KG1 (cell line): ENCODE data around the gene MYH11.

Experiments used
- DNase-seq: peaks from one replicate; lab custom pipeline; 2025; lab: John Stamatoyannopoulos, UW

Gene MYH11

GRCh38 chr16:15777533-15778203 lies 79.2 kb downstream of the MYH11 start:
- DNase-seq = no peak

DNA sequence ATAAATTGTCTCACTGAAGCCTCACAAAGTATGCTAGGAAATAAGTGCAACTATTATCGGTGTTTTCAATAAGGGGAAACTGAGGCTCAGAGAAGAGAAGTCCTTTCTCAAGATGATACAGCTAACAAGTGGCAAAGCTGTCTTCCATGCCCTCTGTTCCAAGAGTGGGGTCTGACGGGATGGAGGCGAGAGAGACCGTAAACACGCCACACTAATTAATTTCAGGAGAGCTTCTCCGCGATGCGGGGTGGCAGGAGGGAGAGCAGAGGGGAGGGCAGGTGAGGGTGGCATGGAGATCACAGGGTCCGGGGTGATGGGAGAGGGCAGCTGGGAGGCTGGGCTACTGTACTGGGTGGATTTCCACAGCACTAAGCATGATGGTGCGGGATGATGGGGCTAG lies 80.3 kb downstream of the MYH11 start:
- DNase-seq = no peak

GRCh38 chr16:15775663-15776304 lies 81.0 kb downstream of the MYH11 start:
- no peak for DNase-seq

DNA sequence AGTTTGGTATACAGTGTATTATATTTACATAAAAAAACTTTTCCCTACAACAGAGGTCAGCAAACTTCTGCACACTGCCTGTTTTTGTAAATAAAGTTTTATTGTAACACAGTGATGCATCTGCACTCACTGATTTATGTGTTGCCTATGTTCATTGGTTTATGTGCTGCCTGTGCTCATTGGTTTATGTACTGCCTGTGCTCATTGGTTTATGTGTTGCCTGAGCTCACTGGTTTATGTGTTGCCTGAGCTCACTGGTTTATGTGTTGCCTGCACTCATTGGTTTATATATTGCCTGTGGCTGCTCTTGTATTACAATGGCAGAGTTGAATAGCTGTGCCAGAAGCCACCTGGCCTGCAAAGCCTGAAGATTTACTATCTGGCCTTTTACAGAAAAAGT lies 81.6 kb downstream of the MYH11 start:
- DNase-seq = no peak

- no peak for DNase-seq
Measured at GRCh38 chr16:15773968-15774367, 82.9 kb downstream of the MYH11 start.

- DNase-seq = no peak
Measured at GRCh38 chr16:15772579-15773293, 84.1 kb downstream of the MYH11 start.

GRCh38 chr16:15771694-15772093 lies 85.1 kb downstream of the MYH11 start:
- DNase-seq = no peak

DNA sequence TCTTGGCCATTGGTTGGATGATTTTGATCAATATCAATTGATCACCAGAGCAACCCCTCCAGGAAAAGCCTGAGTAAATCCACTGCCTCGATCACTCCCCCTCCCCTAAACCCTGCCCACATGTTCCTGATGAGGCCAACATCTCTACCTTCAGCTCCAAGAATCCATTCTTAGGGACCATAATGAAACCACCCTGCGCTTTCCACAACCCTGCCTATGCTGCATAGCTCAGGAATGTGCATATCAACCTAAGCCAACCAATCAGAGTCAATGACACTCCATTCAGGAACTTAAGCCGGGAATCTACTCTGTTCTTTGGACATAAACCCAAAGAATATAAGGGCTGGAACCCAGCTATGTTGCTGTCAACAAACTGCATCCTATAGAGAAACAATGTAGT lies 86.3 kb downstream of the MYH11 start:
- no peak for DNase-seq

DNA sequence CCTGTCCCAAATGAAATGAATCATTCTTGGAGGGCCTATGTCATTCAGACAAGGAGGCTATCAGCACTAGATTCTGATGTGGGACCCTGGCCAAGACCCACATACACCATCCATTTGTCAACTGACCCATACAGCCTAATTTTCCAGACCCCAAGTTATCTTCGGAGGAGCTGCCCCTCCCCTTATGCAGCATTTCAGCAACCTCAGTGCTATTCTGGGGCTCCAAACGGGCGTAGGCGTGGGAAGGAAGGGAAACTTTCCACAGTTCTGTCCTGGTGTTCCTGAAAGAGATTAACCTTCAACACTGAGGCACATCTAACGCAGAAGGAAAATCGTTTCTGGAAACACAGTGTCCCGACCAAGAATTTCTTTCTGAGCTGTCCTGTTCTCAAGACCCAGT lies 86.7 kb downstream of the MYH11 start:
- no peak for DNase-seq

- DNase-seq = no peak
Measured at GRCh38 chr16:15769239-15769638, 87.6 kb downstream of the MYH11 start.

GRCh38 chr16:15768201-15768600 lies 88.6 kb downstream of the MYH11 start:
- no peak for DNase-seq

DNA sequence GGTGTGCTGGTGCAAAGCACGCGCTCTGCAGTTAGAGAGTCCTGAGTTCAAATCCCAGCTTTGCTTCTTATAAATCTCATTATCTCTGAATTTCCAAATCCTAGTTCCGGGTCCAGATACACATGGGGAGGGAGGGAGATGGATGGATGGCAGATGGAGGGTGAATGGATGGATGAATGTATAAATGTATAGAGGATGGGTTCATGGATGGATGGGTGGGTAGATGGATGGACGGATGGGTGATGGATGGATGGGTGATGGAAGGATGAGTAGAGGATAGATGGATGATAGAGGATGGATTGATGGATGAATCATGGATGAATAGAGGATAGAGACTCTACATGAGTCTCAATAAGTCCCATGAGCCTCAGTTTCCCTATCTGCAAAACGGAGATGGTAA lies 89.9 kb downstream of the MYH11 start:
- no peak for DNase-seq

GRCh38 chr16:15765880-15766279 lies 90.9 kb downstream of the MYH11 start:
- DNase-seq = peak; percentile 22

DNA sequence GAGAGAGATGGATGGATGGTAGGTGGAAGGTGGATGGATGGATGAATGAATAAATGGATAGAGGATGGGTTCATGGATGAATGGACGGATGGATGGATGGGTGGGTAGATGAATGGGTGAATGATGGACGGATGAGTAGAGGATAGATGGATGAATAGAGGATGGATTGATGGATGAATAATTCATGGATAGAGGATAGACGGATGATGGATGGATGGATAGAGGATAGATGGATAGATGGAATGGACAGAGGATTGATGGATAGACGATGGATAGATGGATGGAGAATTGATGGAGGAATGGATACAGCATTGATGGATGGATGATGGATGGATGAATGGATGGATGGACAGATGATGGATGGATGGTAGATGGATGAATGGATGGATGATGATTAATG lies 91.7 kb downstream of the MYH11 start:
- no peak for DNase-seq

- DNase-seq = no peak
Measured at GRCh38 chr16:15764112-15764511, 92.7 kb downstream of the MYH11 start.

DNA sequence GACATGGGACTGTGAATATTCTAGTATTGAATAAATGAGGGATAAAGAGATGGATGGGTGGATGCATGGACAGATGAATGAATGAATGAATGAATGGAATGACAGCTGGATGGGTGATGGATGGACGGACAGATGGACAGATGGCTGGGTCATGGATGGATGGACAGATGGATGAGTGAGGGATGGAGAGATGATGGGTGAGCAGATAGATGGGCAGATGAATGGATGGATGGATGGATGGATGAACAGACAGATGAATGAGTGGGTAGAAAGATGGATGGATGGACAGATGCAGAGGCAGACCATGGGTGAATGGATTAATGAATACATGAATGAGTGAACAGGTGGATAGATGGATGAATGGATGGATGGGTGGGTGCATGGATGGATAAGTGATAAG lies 96.7 kb downstream of the MYH11 start:
- no peak for DNase-seq

DNA sequence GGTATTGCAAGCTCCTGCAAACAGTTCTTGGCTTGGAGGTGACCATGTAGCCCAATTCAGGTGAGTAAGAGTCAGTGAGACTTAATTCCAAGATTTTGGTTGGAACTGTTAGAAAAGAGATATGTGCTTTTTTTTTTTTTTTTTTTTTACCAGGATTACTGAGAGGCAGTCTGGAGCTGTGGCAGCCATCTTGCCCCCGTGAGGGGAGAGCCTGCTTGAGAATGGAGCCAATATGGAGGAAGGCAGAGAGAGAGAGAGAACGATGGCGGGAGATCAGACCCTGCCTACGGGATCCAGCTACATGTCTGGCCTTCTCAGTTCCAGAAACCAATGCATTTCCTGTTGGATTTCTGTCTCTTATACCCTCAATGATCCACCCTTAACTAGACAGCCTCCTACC lies 97.8 kb downstream of the MYH11 start:
- DNase-seq = no peak

DNA sequence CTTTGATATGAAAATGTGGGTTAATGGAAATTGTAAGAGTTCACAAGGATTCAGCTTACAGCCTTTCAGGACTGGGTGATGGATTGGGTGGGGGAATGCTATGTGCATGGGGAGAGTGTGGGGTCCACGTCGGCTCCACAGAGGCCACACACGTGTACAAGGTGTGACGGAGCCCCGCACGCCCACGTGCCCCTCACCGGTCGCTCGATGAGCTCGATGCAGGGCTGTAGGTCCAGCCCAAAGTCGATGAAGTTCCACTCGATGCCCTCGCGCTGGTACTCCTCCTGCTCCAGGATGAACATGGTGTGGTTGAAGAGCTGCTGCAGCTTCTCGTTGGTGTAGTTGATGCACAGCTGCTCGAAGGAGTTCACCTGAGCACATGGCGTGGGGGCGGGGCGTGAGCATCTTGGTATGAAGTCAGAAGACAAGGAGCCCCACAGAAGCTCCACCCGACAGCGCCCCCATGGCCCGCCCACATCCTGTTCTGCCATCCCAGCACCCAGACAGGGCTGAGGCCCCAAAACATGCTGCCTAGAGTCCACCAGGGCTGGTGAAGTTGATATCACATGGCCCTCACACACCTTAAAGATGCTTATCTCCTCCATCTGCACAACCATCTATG lies 99.1 kb downstream of the MYH11 start:
- no peak for DNase-seq

- DNase-seq = no peak
Measured at GRCh38 chr16:15757077-15757386, 99.8 kb downstream of the MYH11 start.

DNA sequence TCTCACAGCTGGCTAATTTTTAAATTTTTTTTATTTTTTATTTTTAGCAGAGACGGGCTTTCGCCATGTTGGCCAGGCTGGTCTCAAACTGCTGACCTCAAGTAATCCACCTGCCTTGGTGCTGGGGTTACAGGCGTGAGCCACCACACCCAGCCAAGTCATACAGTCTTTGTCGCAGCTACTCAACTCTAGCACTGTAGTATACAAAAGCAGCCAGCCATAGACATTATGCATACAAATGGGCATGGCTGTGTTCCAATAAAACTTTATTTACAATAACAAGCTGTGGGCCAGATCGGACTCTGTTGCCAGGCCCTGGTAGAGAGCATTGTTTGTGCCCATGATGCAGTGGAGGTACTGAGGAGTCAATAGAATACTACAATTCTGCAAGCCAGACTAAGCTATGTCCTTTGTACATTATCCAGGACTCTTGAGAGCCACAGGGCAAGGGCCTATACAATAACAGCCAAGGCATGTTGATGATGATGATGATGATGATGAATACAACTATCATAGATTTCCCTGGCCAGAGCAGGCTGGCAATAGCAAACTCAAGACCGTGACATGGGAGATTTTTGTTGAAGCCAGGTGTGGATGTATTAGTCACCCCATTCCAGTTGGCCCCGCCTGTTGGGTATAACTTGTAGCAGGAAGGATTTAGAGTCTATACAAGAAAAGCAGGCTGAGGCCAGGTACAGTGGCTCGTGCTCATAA lies 101.8 kb downstream of the MYH11 start:
- DNase-seq = no peak

GRCh38 chr16:15752717-15753488 lies 103.9 kb downstream of the MYH11 start:
- no peak for DNase-seq

GRCh38 chr16:15751940-15752339 lies 104.9 kb downstream of the MYH11 start:
- no peak for DNase-seq
